ENCODE results near the gene SCNN1A. TPM values are rescaled to one million over a fixed set of nuclear protein-coding genes. Genes with fewer than 3 reads are reported as not detected.

Gene SCNN1A
- total RNA-seq, 1 experiment from 2014 or later = 118 TPM

GRCh38 chr12:6302621-6303020 is 72.7 kb downstream of the SCNN1A start:
- ChIA-PET RAD21 (ENCODE audit: low non-redundant PET in 1 of 2, low total read pairs in 2 of 2, uncharacterized antibody in 2 of 2, unreplicated experiment in 2 of 2) (no interaction called here), CTCF (no interaction called here), POLR2A (no interaction called here)
- Histone ChIP-seq H3K36me3 (ENCODE audit: control insufficient read depth in 1 of 2, insufficient read depth in 2 of 2, low read length in 2 of 2) (no peaks in the 10 kb centered on the region), H4K20me1 (ENCODE audit: insufficient read depth) (no peaks in the 10 kb centered on the region), H3K27ac (ENCODE audit: low read depth, low read length) (no peak overlapping the region), H3K79me2 (ENCODE audit: insufficient read depth, low read length) (no peaks in the 10 kb centered on the region), H2AFZ (ENCODE audit: low read depth, low read length, poor library complexity, severe bottlenecking) (no peak overlapping the region), H3K4me1 (ENCODE audit: control insufficient read depth in 1 of 2, insufficient read depth in 2 of 2, low read length in 2 of 2) (peaks cover 0 to 12% of the 10 kb centered on the region in 2 experiments; a peak in 2 of 4 replicates), H3K27me3 (ENCODE audit: insufficient read depth, low read length) (no peaks in the 10 kb centered on the region), H3K4me2 (ENCODE audit: low read length) (no peak overlapping the region), H3K4me3 (replicated peaks in 1 of 2; ENCODE audit: low read depth in 1 of 2, low read length in 2 of 2) (no peak overlapping the region), H3K9me3 (ENCODE audit: control insufficient read depth in 1 of 2, insufficient read depth in 1 of 2, low read depth in 1 of 2, low read length in 2 of 2) (no peaks in the 10 kb centered on the region), H3K9ac (ENCODE audit: low read length) (no peak overlapping the region), H3K9me2 (ENCODE audit: insufficient read depth) (no peaks in the 10 kb centered on the region)
- ATAC-seq (no peak), DNase-seq (ENCODE audit: low read depth, low spot score) (no peak)
- BruUV-seq (replicated peaks) = no TSS peak
- intact Hi-C loops (cut with micrococcal nuclease) = no loop called here
- TF ChIP-seq CEBPB (IDR thresholded peaks at IDR 0.05; ENCODE audit: low read depth) (no peak), SP1 (IDR thresholded peaks at IDR 0.05; ENCODE audit: low read depth) (no peak), REST (IDR thresholded peaks at IDR 0.05; ENCODE audit: low read depth) (no peak), ZFX (IDR thresholded peaks at IDR 0.05) (no peak), EZH2 (IDR thresholded peaks at IDR 0.05) (no peak), EZH2phosphoT487 (IDR thresholded peaks at IDR 0.05; ENCODE audit: borderline replicate concordance) (no peak), SRF (IDR thresholded peaks at IDR 0.05; ENCODE audit: low read depth) (no peak), TCF7L2 (IDR thresholded peaks at IDR 0.05; ENCODE audit: borderline replicate concordance, extremely low read depth, insufficient read depth, insufficient read length) (no peak)
